Purkinje cell (primary cell): ENCODE measurements around the gene UGT1A5. TPM values are rescaled to one million over a fixed set of nuclear protein-coding genes. Genes with fewer than 3 reads are reported as not detected.

Experiments used
- polyA plus RNA-seq: library from polyadenylated mRNA; unstranded; fragments of >200 nt; fragmentation: Nextera tagmentation; gene quantifications from 2 replicates; pipeline ENCODE4 v1.2.1, GENCODE V29; 2014

UGT1A5 gene
- polyA plus RNA-seq = not detected in 2 replicates

GRCh38 chr2:233712611-233713261, at the start of gene UGT1A5:
Gene UGT1A5 (plus strand): TSS chr2:233712907. CDS start chr2:233712992, 85 bp downstream.

GRCh38 chr2:233671290-233672161, 41.2 kb upstream of the UGT1A5 start, which contains the start of gene UGT1A9:
Gene UGT1A9 (plus strand): TSS chr2:233671898. CDS start chr2:233671935, 37 bp downstream.

GRCh38 chr2:233681521-233682099, 31.1 kb upstream of the UGT1A5 start, which contains the start of gene UGT1A7:
Gene UGT1A7 (plus strand): TSS chr2:233681901. CDS start chr2:233681938, 37 bp downstream.

GRCh38 chr2:233692648-233693047, 20.1 kb upstream of the UGT1A5 start, which contains the start of gene UGT1A6:
Gene UGT1A6 (plus strand): TSS chr2:233692890. CDS start chr2:233693005, 115 bp downstream.

GRCh38 chr2:233718552-233718951, 5.8 kb downstream of the UGT1A5 start, which contains the start of gene UGT1A4:
Gene UGT1A4 (plus strand): TSS chr2:233718736. CDS start chr2:233718821, 85 bp downstream.

GRCh38 chr2:233728723-233729301, 16.1 kb downstream of the UGT1A5 start, which contains the start of gene UGT1A3:
Gene UGT1A3 (plus strand): TSS chr2:233729042. CDS start chr2:233729127, 85 bp downstream.

GRCh38 chr2:233760043-233760442, 47.3 kb downstream of the UGT1A5 start, which contains the start of gene UGT1A1:
Gene UGT1A1 (plus strand): TSS chr2:233760270. CDS start chr2:233760288, 18 bp downstream.

GRCh38 chr2:233778030-233778429, 65.3 kb downstream of the UGT1A5 start, which contains the start of gene MROH2A:
Gene MROH2A (plus strand): TSS chr2:233778330. CDS start chr2:233779359, 1,029 bp downstream.

Other genes with a start within 250 kb of the UGT1A5 start
- 2.9 and 12.2 TPM in 2 replicates for gene USP40, start 146.1 kb upstream of the UGT1A5 start, polyA plus RNA-seq
- gene UGT1A8, start 95.3 kb upstream of the UGT1A5 start, polyA plus RNA-seq = not detected in 2 replicates
- not detected in 2 replicates for gene UGT1A10, start 76.5 kb upstream of the UGT1A5 start, polyA plus RNA-seq
- not detected in 2 replicates for gene UGT1A9, start 41.0 kb upstream of the UGT1A5 start, polyA plus RNA-seq
- gene UGT1A7, start 31.0 kb upstream of the UGT1A5 start, polyA plus RNA-seq = not detected in 2 replicates
- gene UGT1A6, start 20.0 kb upstream of the UGT1A5 start, polyA plus RNA-seq = not detected in 2 replicates
- not detected in 2 replicates for gene UGT1A4, start 5.8 kb downstream of the UGT1A5 start, polyA plus RNA-seq
- gene UGT1A3, start 16.1 kb downstream of the UGT1A5 start, polyA plus RNA-seq = not detected in 2 replicates
- not detected in 2 replicates for gene UGT1A1, start 47.4 kb downstream of the UGT1A5 start, polyA plus RNA-seq
- gene MROH2A, start 65.4 kb downstream of the UGT1A5 start, polyA plus RNA-seq = not detected in 2 replicates
- gene HJURP, start 141.6 kb downstream of the UGT1A5 start, polyA plus RNA-seq = not detected in 2 replicates
- 3.0 and 5.9 TPM in 2 replicates for gene TRPM8, start 204.5 kb downstream of the UGT1A5 start, polyA plus RNA-seq